NCI-H2227 (cell line): ENCODE data around the gene RIN3.

Experiments used
- DNase-seq: peaks from one replicate; lab custom pipeline; 2025; ENCODE audit not compliant: unreplicated experiment; lab: John Stamatoyannopoulos, UW

The RIN3 gene

GRCh38 chr14:92507174-92507768, 6.3 kb upstream of the RIN3 start:
- no peak for DNase-seq

- no peak for DNase-seq
Observed at GRCh38 chr14:92510972-92511371, 2.6 kb upstream of the RIN3 start.

GRCh38 chr14:92511453-92512238, 1.9 kb upstream of the RIN3 start:
- DNase-seq = no peak

- no peak for DNase-seq
Observed at GRCh38 chr14:92512807-92513203, 776 bp upstream of the RIN3 start.

GRCh38 chr14:92513966-92514843, 624 bp downstream of the RIN3 start:
- no peak for DNase-seq

- no peak for DNase-seq
Observed at GRCh38 chr14:92514844-92515514, 1.4 kb downstream of the RIN3 start.

- DNase-seq = no peak
Observed at GRCh38 chr14:92515546-92516343, 2.2 kb downstream of the RIN3 start.

- no peak for DNase-seq
Observed at GRCh38 chr14:92516344-92516965, 2.9 kb downstream of the RIN3 start.

- DNase-seq = no peak
Observed at GRCh38 chr14:92516966-92517506, 3.5 kb downstream of the RIN3 start.

GRCh38 chr14:92517761-92518160, 4.2 kb downstream of the RIN3 start:
- no peak for DNase-seq

- DNase-seq = no peak
Observed at GRCh38 chr14:92519246-92520101, 5.9 kb downstream of the RIN3 start.

GRCh38 chr14:92520102-92521057, 6.8 kb downstream of the RIN3 start:
- DNase-seq = no peak

GRCh38 chr14:92521058-92521415, 7.5 kb downstream of the RIN3 start:
- no peak for DNase-seq

- no peak for DNase-seq
Observed at GRCh38 chr14:92523752-92524151, 10.2 kb downstream of the RIN3 start.

GRCh38 chr14:92524602-92525185, 11.1 kb downstream of the RIN3 start:
- no peak for DNase-seq

GRCh38 chr14:92525322-92526095, 11.9 kb downstream of the RIN3 start:
- no peak for DNase-seq

GRCh38 chr14:92527721-92528120, 14.1 kb downstream of the RIN3 start:
- no peak for DNase-seq
